ENCODE data around the gene MAPK7.
A peak's percentile ranks its signal among the peaks of the same experiment; 100 is the strongest.

MAPK7 gene

DNA sequence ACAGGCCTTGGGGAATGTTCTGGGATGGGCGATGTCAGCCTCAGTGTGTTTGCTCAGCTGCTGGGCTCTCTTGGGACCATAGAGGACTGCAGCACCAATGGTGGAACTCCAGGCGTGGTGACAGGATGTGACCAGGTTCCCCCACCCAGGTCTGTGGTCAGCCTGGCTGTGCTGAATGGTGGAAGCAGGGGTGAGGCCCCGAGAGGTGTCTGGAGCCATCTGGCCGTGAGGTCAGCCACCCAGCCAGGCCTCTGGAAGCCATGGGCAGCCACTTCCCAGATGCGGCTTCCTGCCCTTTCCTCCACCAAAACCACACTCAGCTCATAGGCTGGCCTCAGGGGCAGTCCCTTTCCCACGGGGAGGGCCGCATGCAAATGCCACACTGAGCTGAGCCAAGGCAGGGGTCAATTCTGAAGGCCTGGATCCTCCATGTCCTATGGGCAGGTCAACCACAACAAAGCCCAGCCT, 7.8 kb upstream of the MAPK7 start:
- DNase-seq = no peak
- no peak overlapping the region for H3K4me3 ChIP-seq (ENCODE audit: insufficient read depth, low read depth, low read length, poor library complexity, severe bottlenecking)
- no peaks in the 10 kb centered on the region for H3K36me3 ChIP-seq (ENCODE audit: control insufficient read depth, insufficient read depth, low read length)
- H3K27me3 ChIP-seq (replicated peaks; ENCODE audit: control insufficient read depth, insufficient read depth, low read length, poor library complexity, severe bottlenecking) = no peaks in the 10 kb centered on the region
- no peaks in the 10 kb centered on the region for H3K9me3 ChIP-seq (ENCODE audit: control insufficient read depth, low read length)
- H3K27ac ChIP-seq (ENCODE audit: insufficient read depth, low read length, poor library complexity, severe bottlenecking) = no peak overlapping the region
- peaks cover 34% of the 10 kb centered on the region for H3K4me1 ChIP-seq (ENCODE audit: control insufficient read depth, insufficient read depth, low read length, poor library complexity, severe bottlenecking)

DNA sequence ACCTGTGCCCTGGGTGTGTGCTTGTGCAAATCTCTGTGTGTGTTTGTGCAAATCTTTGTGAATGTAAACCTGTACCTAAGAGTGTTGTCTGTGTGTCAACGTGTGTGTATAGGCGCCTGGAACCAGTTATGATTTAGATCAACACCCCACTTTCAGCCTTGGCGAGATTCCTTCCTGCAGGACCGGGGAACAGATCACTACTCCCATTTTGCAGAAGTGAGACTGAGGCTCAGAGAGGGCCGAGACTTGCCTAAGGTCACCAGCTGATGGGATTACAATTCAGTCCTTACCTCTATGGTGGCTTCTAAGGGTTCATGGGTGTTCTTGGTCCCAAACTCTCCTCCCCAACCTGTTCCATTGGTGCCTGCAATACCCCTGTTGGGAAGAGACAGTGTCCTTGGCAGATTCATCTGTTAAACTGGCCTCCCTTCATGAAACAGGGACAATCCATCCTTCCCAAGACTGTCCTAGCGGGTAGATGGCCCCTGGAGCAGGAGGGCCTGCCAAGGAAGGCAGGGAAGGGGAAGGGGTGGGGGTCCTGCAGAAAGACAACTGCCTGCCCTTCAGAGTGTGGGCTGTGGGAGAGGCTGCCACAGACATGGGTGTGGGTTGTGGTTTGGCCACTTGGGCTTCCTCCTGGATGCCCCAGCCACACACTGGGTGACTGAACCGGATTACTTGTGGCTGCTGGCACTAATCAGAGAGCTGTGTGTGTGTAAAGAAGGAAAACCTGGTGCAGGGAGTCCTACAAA, 6.9 kb upstream of the MAPK7 start:
- DNase-seq = no peak
- Histone ChIP-seq H3K4me1 (ENCODE audit: control insufficient read depth, insufficient read depth, low read length, poor library complexity, severe bottlenecking) (peaks cover 34% of the 10 kb centered on the region), H3K27ac (ENCODE audit: insufficient read depth, low read length, poor library complexity, severe bottlenecking) (no peak overlapping the region), H3K4me3 (ENCODE audit: insufficient read depth, low read depth, low read length, poor library complexity, severe bottlenecking) (no peak overlapping the region), H3K27me3 (replicated peaks; ENCODE audit: control insufficient read depth, insufficient read depth, low read length, poor library complexity, severe bottlenecking) (no peaks in the 10 kb centered on the region), H3K9me3 (ENCODE audit: control insufficient read depth, low read length) (no peaks in the 10 kb centered on the region), H3K36me3 (ENCODE audit: control insufficient read depth, insufficient read depth, low read length) (no peaks in the 10 kb centered on the region)

DNA sequence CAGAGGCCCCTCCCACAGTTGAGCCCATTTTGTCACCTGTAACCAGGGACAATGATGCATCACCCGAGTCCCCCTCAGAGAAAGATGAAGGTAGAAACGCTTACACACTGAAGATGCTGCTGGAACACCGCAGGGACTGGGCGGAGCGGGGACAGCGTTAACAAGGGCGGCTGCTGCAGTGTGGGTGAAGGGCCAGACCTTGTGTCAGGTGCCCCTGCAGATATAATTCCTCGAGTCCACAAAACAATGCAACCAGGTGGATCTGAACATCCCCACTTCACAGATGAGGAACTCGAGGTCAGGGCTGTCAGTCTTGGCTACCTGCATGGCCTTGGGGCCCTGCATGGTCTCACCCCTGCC, 6.3 kb upstream of the MAPK7 start:
- Histone ChIP-seq H3K27me3 (replicated peaks; ENCODE audit: control insufficient read depth, insufficient read depth, low read length, poor library complexity, severe bottlenecking) (no peaks in the 10 kb centered on the region), H3K36me3 (ENCODE audit: control insufficient read depth, insufficient read depth, low read length) (no peaks in the 10 kb centered on the region), H3K27ac (ENCODE audit: insufficient read depth, low read length, poor library complexity, severe bottlenecking) (no peak overlapping the region), H3K4me3 (ENCODE audit: insufficient read depth, low read depth, low read length, poor library complexity, severe bottlenecking) (no peak overlapping the region), H3K4me1 (ENCODE audit: control insufficient read depth, insufficient read depth, low read length, poor library complexity, severe bottlenecking) (peaks cover 34% of the 10 kb centered on the region), H3K9me3 (ENCODE audit: control insufficient read depth, low read length) (no peaks in the 10 kb centered on the region)
- no peak for DNase-seq

DNA sequence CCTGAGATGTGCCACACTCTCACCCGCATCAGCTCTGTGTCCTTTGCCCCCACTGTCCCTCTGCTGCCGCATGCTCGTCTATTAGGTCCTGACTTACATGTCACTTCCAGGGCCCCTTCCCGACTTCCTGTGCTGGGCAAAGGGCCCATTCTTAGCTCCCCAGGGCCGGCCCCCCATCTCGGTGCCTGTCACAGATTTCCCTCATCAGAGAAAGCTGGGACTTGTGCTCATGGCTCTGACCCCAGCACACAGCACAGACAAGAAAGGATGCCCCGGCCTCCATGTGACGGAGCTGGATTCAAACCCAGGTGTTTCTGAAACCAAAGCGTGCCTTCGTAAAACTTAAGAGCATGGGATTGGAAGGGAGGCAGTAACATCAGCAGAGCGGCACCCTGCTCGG, 5.9 kb upstream of the MAPK7 start:
- H3K9me3 ChIP-seq (ENCODE audit: control insufficient read depth, low read length) = no peaks in the 10 kb centered on the region
- H3K4me3 ChIP-seq (ENCODE audit: insufficient read depth, low read depth, low read length, poor library complexity, severe bottlenecking) = no peak overlapping the region

DNA sequence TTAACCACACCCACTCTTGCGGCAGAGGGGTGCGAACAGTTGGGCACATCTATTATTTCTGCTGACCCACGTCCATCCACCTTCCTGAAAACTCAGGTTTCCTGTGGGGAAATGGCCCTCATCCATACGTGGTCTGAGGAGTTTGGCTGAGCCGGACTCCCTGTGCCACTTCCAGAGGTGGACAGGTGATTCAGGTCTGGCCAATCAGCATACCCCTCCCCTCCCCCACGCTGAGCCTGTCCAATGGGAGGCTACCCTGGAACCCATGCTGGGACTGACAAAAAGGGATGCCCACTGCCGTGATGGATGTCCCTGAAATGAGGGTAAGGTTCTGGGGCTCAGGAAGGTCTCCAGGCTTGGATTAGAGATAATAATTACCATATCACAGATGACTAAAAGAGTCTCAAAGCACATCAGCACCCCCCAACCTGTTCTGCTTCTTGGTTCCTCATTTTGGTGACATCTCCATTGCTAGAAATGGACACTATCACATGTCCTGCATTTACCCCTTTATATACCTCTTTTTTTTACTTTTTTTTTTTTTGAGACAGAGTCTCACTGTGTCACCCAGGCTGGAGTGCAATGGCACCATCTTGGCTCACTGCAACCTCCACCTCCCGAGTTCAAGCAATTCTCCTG, 5.3 kb upstream of the MAPK7 start:
- Histone ChIP-seq H3K4me1 (ENCODE audit: control insufficient read depth, insufficient read depth, low read length, poor library complexity, severe bottlenecking) (peaks cover 34% of the 10 kb centered on the region), H3K9me3 (ENCODE audit: control insufficient read depth, low read length) (no peaks in the 10 kb centered on the region), H3K27me3 (replicated peaks; ENCODE audit: control insufficient read depth, insufficient read depth, low read length, poor library complexity, severe bottlenecking) (no peaks in the 10 kb centered on the region), H3K27ac (ENCODE audit: insufficient read depth, low read length, poor library complexity, severe bottlenecking) (no peak overlapping the region), H3K4me3 (ENCODE audit: insufficient read depth, low read depth, low read length, poor library complexity, severe bottlenecking) (no peak overlapping the region), H3K36me3 (ENCODE audit: control insufficient read depth, insufficient read depth, low read length) (no peaks in the 10 kb centered on the region)
- DNase-seq = no peak

More for the DNA sequence above, 5.9 kb upstream of the MAPK7 start:
- H3K4me1 ChIP-seq (ENCODE audit: control insufficient read depth, insufficient read depth, low read length, poor library complexity, severe bottlenecking) = peaks cover 34% of the 10 kb centered on the region
- H3K27ac ChIP-seq (ENCODE audit: insufficient read depth, low read length, poor library complexity, severe bottlenecking) = no peak overlapping the region
- no peak for DNase-seq
- no peaks in the 10 kb centered on the region for H3K27me3 ChIP-seq (replicated peaks; ENCODE audit: control insufficient read depth, insufficient read depth, low read length, poor library complexity, severe bottlenecking)
- no peaks in the 10 kb centered on the region for H3K36me3 ChIP-seq (ENCODE audit: control insufficient read depth, insufficient read depth, low read length)

DNA sequence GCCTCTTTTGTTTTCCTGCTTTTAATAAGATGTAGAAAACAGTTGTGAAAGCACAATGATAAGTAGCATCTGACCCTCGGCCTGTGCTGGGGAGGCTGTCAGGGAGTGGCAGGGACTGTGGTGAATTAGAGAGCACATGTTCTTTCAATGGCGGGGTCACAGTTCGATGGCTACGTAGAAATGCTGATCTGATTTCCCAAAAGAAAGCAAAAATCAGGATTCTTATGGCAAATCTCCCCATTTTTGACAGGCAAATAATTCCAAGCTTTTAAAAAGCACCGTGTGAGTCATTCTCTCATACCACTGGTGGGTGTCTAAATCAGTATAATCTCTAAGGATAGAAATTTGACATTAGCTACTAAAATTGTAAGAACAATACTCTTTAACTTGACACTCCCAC, 4.2 kb upstream of the MAPK7 start:
- no peak overlapping the region for H3K27ac ChIP-seq (ENCODE audit: insufficient read depth, low read length, poor library complexity, severe bottlenecking)
- H3K4me3 ChIP-seq (ENCODE audit: insufficient read depth, low read depth, low read length, poor library complexity, severe bottlenecking) = no peak overlapping the region
- H3K36me3 ChIP-seq (ENCODE audit: control insufficient read depth, insufficient read depth, low read length) = no peaks in the 10 kb centered on the region
- no peaks in the 10 kb centered on the region for H3K9me3 ChIP-seq (ENCODE audit: control insufficient read depth, low read length)
- H3K4me1 ChIP-seq (ENCODE audit: control insufficient read depth, insufficient read depth, low read length, poor library complexity, severe bottlenecking) = peaks cover 40% of the 10 kb centered on the region
- no peak for DNase-seq
- H3K27me3 ChIP-seq (replicated peaks; ENCODE audit: control insufficient read depth, insufficient read depth, low read length, poor library complexity, severe bottlenecking) = no peaks in the 10 kb centered on the region

DNA sequence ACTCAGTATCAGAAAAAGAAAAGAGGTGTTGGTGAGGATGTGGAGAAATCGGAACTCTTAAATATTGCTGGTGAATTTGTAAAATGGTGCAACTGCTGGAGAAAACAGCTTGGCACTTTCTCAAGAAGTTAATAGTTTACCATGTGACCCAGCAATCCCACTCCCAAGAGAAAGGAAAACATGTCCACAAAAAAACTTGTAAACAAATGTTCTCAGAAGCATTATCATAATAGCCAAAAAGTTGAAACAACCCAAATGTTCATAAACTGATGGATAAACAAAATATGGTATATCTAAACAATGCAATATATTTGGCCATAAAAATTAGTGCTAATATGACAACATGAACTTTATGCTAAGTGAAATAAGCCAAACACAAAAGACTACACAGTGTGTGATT, 2.6 kb upstream of the MAPK7 start:
- Histone ChIP-seq H3K9me3 (ENCODE audit: control insufficient read depth, low read length) (no peaks in the 10 kb centered on the region), H3K27me3 (replicated peaks; ENCODE audit: control insufficient read depth, insufficient read depth, low read length, poor library complexity, severe bottlenecking) (no peaks in the 10 kb centered on the region), H3K27ac (ENCODE audit: insufficient read depth, low read length, poor library complexity, severe bottlenecking) (no peak overlapping the region), H3K4me1 (ENCODE audit: control insufficient read depth, insufficient read depth, low read length, poor library complexity, severe bottlenecking) (peaks cover 25% of the 10 kb centered on the region), H3K4me3 (ENCODE audit: insufficient read depth, low read depth, low read length, poor library complexity, severe bottlenecking) (no peak overlapping the region), H3K36me3 (ENCODE audit: control insufficient read depth, insufficient read depth, low read length) (peaks cover 6% of the 10 kb centered on the region)
- DNase-seq = no peak

DNA sequence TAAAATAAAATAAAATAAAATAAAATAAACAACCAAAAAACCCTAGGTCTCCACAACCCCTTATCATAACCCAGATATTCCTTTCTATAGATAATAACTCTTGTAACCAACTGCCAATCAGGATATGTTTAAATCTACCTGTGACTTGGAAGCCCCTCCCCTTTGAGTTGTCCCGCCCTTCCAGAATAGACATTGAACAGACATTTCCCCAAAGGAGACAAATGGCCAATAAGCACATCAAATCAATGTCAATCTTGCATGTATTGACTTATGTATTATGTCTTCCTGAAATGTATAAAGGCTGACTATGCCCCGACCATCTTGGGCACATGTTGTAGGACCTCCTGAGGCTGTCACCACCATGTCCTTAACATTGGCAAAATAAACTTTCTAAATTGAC, 1.5 kb upstream of the MAPK7 start:
- Histone ChIP-seq H3K27me3 (replicated peaks; ENCODE audit: control insufficient read depth, insufficient read depth, low read length, poor library complexity, severe bottlenecking) (no peaks in the 10 kb centered on the region), H3K27ac (ENCODE audit: insufficient read depth, low read length, poor library complexity, severe bottlenecking) (no peak overlapping the region), H3K4me3 (ENCODE audit: insufficient read depth, low read depth, low read length, poor library complexity, severe bottlenecking) (peak overlapping the region; percentile 92), H3K36me3 (ENCODE audit: control insufficient read depth, insufficient read depth, low read length) (peaks cover 10% of the 10 kb centered on the region), H3K4me1 (ENCODE audit: control insufficient read depth, insufficient read depth, low read length, poor library complexity, severe bottlenecking) (peaks cover 14% of the 10 kb centered on the region), H3K9me3 (ENCODE audit: control insufficient read depth, low read length) (no peaks in the 10 kb centered on the region)
- no peak for DNase-seq

DNA sequence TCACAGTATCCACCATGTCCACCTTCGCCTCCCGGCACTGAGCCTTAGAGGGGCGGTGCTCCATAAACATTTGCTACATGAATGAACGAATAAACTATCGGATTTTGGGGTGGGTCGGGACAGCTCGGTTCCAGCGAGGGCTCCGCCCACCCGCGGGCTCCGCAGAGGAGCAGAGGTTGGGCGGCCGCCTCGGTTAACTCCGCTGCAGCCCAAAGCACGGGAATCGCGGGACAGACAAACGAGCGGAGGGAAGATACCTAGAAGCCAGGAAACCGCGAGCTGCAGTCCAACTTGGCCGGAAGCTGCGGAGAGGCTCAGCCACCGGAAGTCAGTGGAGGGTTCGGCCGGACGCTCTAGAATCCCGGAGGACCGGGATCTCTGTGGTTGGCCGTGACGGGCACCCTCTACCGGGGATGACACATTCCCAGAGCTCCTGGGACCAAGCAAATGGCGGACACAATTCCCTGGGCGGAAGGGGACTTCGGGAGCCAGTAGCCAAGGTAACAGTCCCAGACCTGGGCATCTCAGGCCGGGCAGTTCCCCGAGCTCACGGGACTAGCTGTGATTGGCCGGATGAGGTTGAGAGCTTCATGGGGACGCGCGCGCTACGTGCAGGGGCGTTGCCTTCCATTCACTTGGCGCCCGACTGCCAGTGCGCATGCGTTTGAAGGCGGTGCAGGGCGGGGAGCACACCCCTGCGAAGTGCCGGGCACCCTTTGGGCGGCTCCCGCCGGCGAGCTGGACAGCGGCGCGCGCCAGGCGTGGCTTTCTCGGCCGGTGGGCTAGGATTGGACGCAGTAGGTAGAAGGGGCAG, 489 bp upstream of the MAPK7 start:
- Histone ChIP-seq H3K9me3 (ENCODE audit: control insufficient read depth, low read length) (no peaks in the 10 kb centered on the region), H3K36me3 (ENCODE audit: control insufficient read depth, insufficient read depth, low read length) (peaks cover 17% of the 10 kb centered on the region), H3K27ac (ENCODE audit: insufficient read depth, low read length, poor library complexity, severe bottlenecking) (peak overlapping the region; percentile 88), H3K4me1 (ENCODE audit: control insufficient read depth, insufficient read depth, low read length, poor library complexity, severe bottlenecking) (peaks cover 5% of the 10 kb centered on the region), H3K4me3 (ENCODE audit: insufficient read depth, low read depth, low read length, poor library complexity, severe bottlenecking) (peak overlapping the region; percentile 92), H3K27me3 (replicated peaks; ENCODE audit: control insufficient read depth, insufficient read depth, low read length, poor library complexity, severe bottlenecking) (no peaks in the 10 kb centered on the region)
- DNase-seq = peak; percentile 89 to 91 (median 90)

All from effector memory CD4-positive, alpha-beta T cell (primary cell).